GM13976 (cell line): ENCODE data around the gene FES.

ENCODE experiments used
- DNase-seq: peaks from one replicate; pipeline ENCODE4 v3.0.0; 2012; ENCODE audit warnings: low spot score
- in situ Hi-C: fragments of 300-500 bp; cut with MboI; formaldehyde crosslinking; loops from one replicate; pipeline ENCODE4 v1.12.0; 2022; ENCODE audit warnings: low sequenced_read_pairs, mixed read lengths, inconsistent platforms; ENCODE audit not compliant: unreplicated experiment
- TF ChIP-seq, protein P1 (sequence below): IDR thresholded peaks from 2 replicates; pipeline ENCODE4 v1.5.1; 2012; ENCODE audit warnings: borderline replicate concordance, mild to moderate bottlenecking; ENCODE audit not compliant: insufficient read depth; ENCODE audit errors: extremely low read depth, missing control alignments, control extremely low read depth

The FES gene

DNA sequence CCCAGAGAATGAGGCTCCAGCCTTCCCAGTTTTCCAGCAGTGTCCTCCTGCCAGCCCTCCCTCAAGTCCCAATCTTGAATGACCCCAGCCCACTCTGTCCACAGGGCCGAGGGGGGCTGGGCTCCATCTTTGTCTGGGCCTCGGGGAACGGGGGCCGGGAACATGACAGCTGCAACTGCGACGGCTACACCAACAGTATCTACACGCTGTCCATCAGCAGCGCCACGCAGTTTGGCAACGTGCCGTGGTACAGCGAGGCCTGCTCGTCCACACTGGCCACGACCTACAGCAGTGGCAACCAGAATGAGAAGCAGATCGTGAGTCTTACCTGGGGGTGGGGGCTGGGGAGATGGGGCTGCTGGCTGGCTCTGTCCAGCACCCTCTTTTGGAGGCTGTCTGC, 5.6 kb upstream of the FES start:
- DNase-seq, result no peak
- in situ Hi-C loops, result loop anchor here (25.0 kb wide), 2 partner anchors 391 to 566 kb away; no protein-coding TSS in a partner anchor
- TF ChIP-seq, protein P1, sequence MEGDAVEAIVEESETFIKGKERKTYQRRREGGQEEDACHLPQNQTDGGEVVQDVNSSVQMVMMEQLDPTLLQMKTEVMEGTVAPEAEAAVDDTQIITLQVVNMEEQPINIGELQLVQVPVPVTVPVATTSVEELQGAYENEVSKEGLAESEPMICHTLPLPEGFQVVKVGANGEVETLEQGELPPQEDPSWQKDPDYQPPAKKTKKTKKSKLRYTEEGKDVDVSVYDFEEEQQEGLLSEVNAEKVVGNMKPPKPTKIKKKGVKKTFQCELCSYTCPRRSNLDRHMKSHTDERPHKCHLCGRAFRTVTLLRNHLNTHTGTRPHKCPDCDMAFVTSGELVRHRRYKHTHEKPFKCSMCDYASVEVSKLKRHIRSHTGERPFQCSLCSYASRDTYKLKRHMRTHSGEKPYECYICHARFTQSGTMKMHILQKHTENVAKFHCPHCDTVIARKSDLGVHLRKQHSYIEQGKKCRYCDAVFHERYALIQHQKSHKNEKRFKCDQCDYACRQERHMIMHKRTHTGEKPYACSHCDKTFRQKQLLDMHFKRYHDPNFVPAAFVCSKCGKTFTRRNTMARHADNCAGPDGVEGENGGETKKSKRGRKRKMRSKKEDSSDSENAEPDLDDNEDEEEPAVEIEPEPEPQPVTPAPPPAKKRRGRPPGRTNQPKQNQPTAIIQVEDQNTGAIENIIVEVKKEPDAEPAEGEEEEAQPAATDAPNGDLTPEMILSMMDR, result no peak

DNA sequence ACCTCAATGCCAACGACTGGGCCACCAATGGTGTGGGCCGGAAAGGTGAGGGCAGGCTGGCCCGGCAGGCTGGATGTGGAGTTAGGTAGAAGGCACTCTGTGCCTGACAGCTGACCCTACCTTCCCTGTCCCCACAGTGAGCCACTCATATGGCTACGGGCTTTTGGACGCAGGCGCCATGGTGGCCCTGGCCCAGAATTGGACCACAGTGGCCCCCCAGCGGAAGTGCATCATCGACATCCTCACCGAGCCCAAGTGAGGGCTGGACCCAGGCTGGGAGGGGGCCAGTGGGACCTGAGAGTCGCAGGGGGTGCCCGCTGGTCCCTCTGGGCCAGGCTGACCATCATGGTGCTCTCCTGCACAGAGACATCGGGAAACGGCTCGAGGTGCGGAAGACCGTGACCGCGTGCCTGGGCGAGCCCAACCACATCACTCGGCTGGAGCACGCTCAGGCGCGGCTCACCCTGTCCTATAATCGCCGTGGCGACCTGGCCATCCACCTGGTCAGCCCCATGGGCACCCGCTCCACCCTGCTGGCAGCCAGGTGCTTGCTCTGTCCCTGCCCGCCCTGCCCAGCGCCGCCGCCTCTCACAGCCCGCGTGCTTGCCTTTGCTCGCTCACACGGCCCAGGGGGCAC, 4.5 kb upstream of the FES start:
- no peak for DNase-seq
- TF ChIP-seq, protein P1, result no peak
- in situ Hi-C loops, result loop anchor here (10.0 to 25.0 kb wide), 3 partner anchors 185 to 568 kb away; no protein-coding TSS in a partner anchor

DNA sequence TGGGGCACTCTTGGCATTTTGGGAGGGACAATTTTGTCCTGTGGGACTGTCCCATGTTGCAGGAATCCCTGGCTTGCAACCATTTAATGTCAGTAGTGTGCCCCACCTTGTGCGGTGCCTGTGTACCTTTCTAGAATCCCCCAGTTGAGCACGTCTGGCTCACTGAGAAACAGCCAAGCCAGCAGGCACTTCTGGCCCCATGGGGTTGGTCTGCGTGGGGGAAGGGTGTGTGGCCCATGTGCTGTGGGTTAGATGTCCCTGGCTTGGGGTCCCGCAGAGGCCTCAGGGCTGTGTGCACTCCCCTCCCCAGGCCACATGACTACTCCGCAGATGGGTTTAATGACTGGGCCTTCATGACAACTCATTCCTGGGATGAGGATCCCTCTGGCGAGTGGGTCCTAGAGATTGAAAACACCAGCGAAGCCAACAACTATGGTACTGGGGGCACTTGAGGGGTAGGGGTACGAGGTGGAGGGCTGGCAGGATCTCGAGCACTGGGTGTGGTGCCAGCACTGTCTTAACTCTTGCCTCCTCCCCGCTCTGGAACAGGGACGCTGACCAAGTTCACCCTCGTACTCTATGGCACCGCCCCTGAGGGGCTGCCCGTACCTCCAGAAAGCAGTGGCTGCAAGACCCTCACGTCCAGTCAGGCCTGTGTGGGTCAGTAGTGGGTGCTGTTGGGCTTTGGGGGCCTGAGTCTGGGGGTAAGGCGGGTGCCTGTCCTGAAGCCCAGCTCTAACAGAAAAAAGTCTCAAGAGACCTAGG, 3.7 kb upstream of the FES start:
- in situ Hi-C loops, result loop anchor here (10.0 to 25.0 kb wide), 3 partner anchors 186 to 568 kb away; no protein-coding TSS in a partner anchor
- DNase-seq, result no peak
- TF ChIP-seq, protein P1, result no peak

DNA sequence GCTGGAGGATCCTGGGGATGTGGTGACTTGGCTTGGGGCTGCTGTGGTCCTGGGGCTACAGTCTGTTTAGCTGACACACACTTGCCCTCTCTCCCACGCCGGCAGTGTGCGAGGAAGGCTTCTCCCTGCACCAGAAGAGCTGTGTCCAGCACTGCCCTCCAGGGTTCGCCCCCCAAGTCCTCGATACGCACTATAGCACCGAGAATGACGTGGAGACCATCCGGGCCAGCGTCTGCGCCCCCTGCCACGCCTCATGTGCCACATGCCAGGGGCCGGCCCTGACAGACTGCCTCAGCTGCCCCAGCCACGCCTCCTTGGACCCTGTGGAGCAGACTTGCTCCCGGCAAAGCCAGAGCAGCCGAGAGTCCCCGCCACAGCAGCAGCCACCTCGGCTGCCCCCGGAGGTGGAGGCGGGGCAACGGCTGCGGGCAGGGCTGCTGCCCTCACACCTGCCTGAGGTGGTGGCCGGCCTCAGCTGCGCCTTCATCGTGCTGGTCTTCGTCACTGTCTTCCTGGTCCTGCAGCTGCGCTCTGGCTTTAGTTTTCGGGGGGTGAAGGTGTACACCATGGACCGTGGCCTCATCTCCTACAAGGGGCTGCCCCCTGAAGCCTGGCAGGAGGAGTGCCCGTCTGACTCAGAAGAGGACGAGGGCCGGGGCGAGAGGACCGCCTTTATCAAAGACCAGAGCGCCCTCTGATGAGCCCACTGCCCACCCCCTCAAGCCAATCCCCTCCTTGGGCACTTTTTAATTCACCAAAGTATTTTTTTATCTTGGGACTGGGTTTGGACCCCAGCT, 2.9 kb upstream of the FES start:
- TF ChIP-seq, protein P1, result no peak
- DNase-seq, result no peak
- in situ Hi-C loops, result loop anchor here (10.0 to 25.0 kb wide), 3 partner anchors 187 to 569 kb away; no protein-coding TSS in a partner anchor

DNA sequence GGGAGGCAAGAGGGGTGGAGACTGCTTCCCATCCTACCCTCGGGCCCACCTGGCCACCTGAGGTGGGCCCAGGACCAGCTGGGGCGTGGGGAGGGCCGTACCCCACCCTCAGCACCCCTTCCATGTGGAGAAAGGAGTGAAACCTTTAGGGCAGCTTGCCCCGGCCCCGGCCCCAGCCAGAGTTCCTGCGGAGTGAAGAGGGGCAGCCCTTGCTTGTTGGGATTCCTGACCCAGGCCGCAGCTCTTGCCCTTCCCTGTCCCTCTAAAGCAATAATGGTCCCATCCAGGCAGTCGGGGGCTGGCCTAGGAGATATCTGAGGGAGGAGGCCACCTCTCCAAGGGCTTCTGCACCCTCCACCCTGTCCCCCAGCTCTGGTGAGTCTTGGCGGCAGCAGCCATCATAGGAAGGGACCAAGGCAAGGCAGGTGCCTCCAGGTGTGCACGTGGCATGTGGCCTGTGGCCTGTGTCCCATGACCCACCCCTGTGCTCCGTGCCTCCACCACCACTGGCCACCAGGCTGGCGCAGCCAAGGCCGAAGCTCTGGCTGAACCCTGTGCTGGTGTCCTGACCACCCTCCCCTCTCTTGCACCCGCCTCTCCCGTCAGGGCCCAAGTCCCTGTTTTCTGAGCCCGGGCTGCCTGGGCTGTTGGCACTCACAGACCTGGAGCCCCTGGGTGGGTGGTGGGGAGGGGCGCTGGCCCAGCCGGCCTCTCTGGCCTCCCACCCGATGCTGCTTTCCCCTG, 2.2 kb upstream of the FES start:
- DNase-seq, result no peak
- in situ Hi-C loops, result loop anchor here (10.0 to 25.0 kb wide), 3 partner anchors 187 to 570 kb away; no protein-coding TSS in a partner anchor
- TF ChIP-seq, protein P1, result no peak

DNA sequence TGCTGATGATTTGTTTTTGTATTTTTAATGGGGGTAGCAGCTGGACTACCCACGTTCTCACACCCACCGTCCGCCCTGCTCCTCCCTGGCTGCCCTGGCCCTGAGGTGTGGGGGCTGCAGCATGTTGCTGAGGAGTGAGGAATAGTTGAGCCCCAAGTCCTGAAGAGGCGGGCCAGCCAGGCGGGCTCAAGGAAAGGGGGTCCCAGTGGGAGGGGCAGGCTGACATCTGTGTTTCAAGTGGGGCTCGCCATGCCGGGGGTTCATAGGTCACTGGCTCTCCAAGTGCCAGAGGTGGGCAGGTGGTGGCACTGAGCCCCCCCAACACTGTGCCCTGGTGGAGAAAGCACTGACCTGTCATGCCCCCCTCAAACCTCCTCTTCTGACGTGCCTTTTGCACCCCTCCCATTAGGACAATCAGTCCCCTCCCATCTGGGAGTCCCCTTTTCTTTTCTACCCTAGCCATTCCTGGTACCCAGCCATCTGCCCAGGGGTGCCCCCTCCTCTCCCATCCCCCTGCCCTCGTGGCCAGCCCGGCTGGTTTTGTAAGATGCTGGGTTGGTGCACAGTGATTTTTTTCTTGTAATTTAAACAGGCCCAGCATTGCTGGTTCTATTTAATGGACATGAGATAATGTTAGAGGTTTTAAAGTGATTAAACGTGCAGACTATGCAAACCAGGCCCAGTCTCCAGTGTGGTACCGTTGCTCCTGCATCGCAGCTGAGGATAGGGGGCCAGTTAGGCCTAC, 1.4 kb upstream of the FES start:
- no peak for DNase-seq
- in situ Hi-C loops, result loop anchor here (10.0 to 25.0 kb wide), 3 partner anchors 188 to 571 kb away; no protein-coding TSS in a partner anchor
- TF ChIP-seq, protein P1, result no peak
